Ectodermal cell (in vitro differentiated cells): ENCODE data around the gene LIFR.

Source experiments
- H3K27ac ChIP-seq: 2 replicates; pipeline ENCODE4 v1.7.0; 2013; ENCODE audit warnings: mild to moderate bottlenecking, low read depth, low read length; ENCODE audit not compliant: insufficient read depth, poor library complexity, severe bottlenecking
- H3K27me3 ChIP-seq: 2 replicates; pipeline ENCODE4 v1.7.0; 2013; ENCODE audit warnings: mild to moderate bottlenecking, low read length; ENCODE audit not compliant: insufficient read depth, control insufficient read depth, poor library complexity, severe bottlenecking
- H3K36me3 ChIP-seq: one replicate; pipeline ENCODE4 v1.7.0; 2013; ENCODE audit warnings: low read length; ENCODE audit not compliant: control insufficient read depth, insufficient read depth
- H3K4me1 ChIP-seq: one replicate; pipeline ENCODE4 v1.7.0; 2013; ENCODE audit warnings: low read length; ENCODE audit not compliant: control insufficient read depth, insufficient read depth
- H3K4me3 ChIP-seq: 2 replicates; pipeline ENCODE4 v1.7.0; 2013; ENCODE audit warnings: low read depth, low read length, control low read depth; ENCODE audit not compliant: insufficient read depth
- H3K9me3 ChIP-seq: 2 replicates; pipeline ENCODE4 v1.7.0; 2013; ENCODE audit warnings: mild to moderate bottlenecking, low read length, moderate library complexity; ENCODE audit not compliant: control insufficient read depth
- WGBS, 2 experiments: methylation state at CpG; one replicate each; pipeline ENCODE4 v1.1.7; 2013; ENCODE audit warnings: missing lambda C conversion rate in 2 of 2; 5-methylcytosine and 5-hydroxymethylcytosine counted together

LIFR gene

GRCh38 chr5:38494763-38495162 lies 61.7 kb downstream of the LIFR start:
- no peak overlapping the region for H3K27ac ChIP-seq
- no peaks in the 10 kb centered on the region for H3K36me3 ChIP-seq
- no peak overlapping the region for H3K4me3 ChIP-seq
- WGBS, 2 experiments = 94% methylated on average over 6 of the region's 7 CpGs
- H3K27me3 ChIP-seq = no peaks in the 10 kb centered on the region
- no peaks in the 10 kb centered on the region for H3K9me3 ChIP-seq
- H3K4me1 ChIP-seq = no peaks in the 10 kb centered on the region

GRCh38 chr5:38494175-38494574 lies 62.3 kb downstream of the LIFR start:
- Histone ChIP-seq H3K27me3 (no peaks in the 10 kb centered on the region), H3K4me1 (no peaks in the 10 kb centered on the region), H3K9me3 (no peaks in the 10 kb centered on the region), H3K36me3 (no peaks in the 10 kb centered on the region), H3K4me3 (no peak overlapping the region), H3K27ac (no peak overlapping the region)
- 94 to 95% methylated on average over 6 of the region's 6 CpGs for WGBS, 2 experiments

- no peaks in the 10 kb centered on the region for H3K4me1 ChIP-seq
- no peaks in the 10 kb centered on the region for H3K9me3 ChIP-seq
- WGBS, 2 experiments = 95% methylated on average over 10 of the region's 10 CpGs
- H3K27ac ChIP-seq = no peak overlapping the region
- no peaks in the 10 kb centered on the region for H3K27me3 ChIP-seq
- no peak overlapping the region for H3K4me3 ChIP-seq
- H3K36me3 ChIP-seq = no peaks in the 10 kb centered on the region
Observed at GRCh38 chr5:38483805-38484398, 72.5 kb downstream of the LIFR start.

- WGBS, 2 experiments = 87 to 95% methylated on average over 5 to 6 of the region's 6 CpGs
- no peaks in the 10 kb centered on the region for H3K4me1 ChIP-seq
- no peaks in the 10 kb centered on the region for H3K9me3 ChIP-seq
- no peaks in the 10 kb centered on the region for H3K27me3 ChIP-seq
- H3K4me3 ChIP-seq = no peak overlapping the region
- no peak overlapping the region for H3K27ac ChIP-seq
- no peaks in the 10 kb centered on the region for H3K36me3 ChIP-seq
Observed at GRCh38 chr5:38479315-38479904, 77.0 kb downstream of the LIFR start.

- Histone ChIP-seq H3K4me3 (no peak overlapping the region), H3K27ac (no peak overlapping the region), H3K9me3 (no peaks in the 10 kb centered on the region), H3K36me3 (no peaks in the 10 kb centered on the region), H3K27me3 (no peaks in the 10 kb centered on the region), H3K4me1 (no peaks in the 10 kb centered on the region)
- WGBS, 2 experiments = 77 to 93% methylated on average over 2 to 3 of the region's 3 CpGs
Observed at GRCh38 chr5:38478878-38479277, 77.6 kb downstream of the LIFR start.

- Histone ChIP-seq H3K4me1 (no peaks in the 10 kb centered on the region), H3K27me3 (no peaks in the 10 kb centered on the region), H3K27ac (no peak overlapping the region), H3K36me3 (no peaks in the 10 kb centered on the region), H3K9me3 (no peaks in the 10 kb centered on the region), H3K4me3 (no peak overlapping the region)
- 80 to 100% methylated on average over 1 to 2 of the region's 3 CpGs for WGBS, 2 experiments
Observed at GRCh38 chr5:38478166-38478565, 78.3 kb downstream of the LIFR start.

- 89 to 90% methylated on average over 8 of the region's 8 CpGs for WGBS, 2 experiments
- Histone ChIP-seq H3K4me1 (peaks cover 12% of the 10 kb centered on the region), H3K27ac (no peak overlapping the region)
Observed at GRCh38 chr5:38473008-38473407, 83.4 kb downstream of the LIFR start.

GRCh38 chr5:38472541-38472940 lies 83.9 kb downstream of the LIFR start:
- Histone ChIP-seq H3K9me3 (no peaks in the 10 kb centered on the region), H3K4me1 (peaks cover 16% of the 10 kb centered on the region), H3K27me3 (no peaks in the 10 kb centered on the region), H3K27ac (no peak overlapping the region), H3K4me3 (no peak overlapping the region), H3K36me3 (no peaks in the 10 kb centered on the region)
- 95 to 96% methylated on average over 7 of the region's 7 CpGs for WGBS, 2 experiments

More at GRCh38 chr5:38473008-38473407, 83.4 kb downstream of the LIFR start:
- Histone ChIP-seq H3K36me3 (no peaks in the 10 kb centered on the region), H3K9me3 (no peaks in the 10 kb centered on the region), H3K4me3 (no peak overlapping the region), H3K27me3 (no peaks in the 10 kb centered on the region)

GRCh38 chr5:38471709-38472108 lies 84.7 kb downstream of the LIFR start:
- Histone ChIP-seq H3K4me3 (no peak overlapping the region), H3K27ac (no peak overlapping the region), H3K4me1 (peaks cover 23% of the 10 kb centered on the region), H3K36me3 (no peaks in the 10 kb centered on the region), H3K27me3 (no peaks in the 10 kb centered on the region), H3K9me3 (no peaks in the 10 kb centered on the region)
- WGBS, 2 experiments = 93 to 95% methylated on average over 4 of the region's 4 CpGs

GRCh38 chr5:38469707-38470267 lies 86.7 kb downstream of the LIFR start:
- 95 to 97% methylated on average over 11 of the region's 11 CpGs for WGBS, 2 experiments
- Histone ChIP-seq H3K4me1 (peaks cover 23% of the 10 kb centered on the region), H3K27ac (no peak overlapping the region), H3K4me3 (no peak overlapping the region), H3K9me3 (no peaks in the 10 kb centered on the region), H3K36me3 (no peaks in the 10 kb centered on the region), H3K27me3 (no peaks in the 10 kb centered on the region)
